ENCODE measurements around the gene KDM3B. TPM values are rescaled to one million over a fixed set of nuclear protein-coding genes. Genes with fewer than 3 reads are reported as not detected.

The KDM3B gene
- total RNA-seq, 4 donors from 2014 or later: 62.7 to 65.3 (median 62.9) TPM

GRCh38 chr5:138439477-138440158 lies 87.1 kb downstream of the KDM3B start:
- H3K27ac ChIP-seq: peak overlapping the region in 1 of 4 donors; percentile 63
- H3K4me1 ChIP-seq: peaks cover 0 to 21% (median 8%) of the 10 kb centered on the region in 4 donors
- peak overlapping the region; percentile 10 to 57 (median 36) for H3K4me3 ChIP-seq
- no peak for DNase-seq (ENCODE audit: low spot score in 2 of 2)
- WGBS, 2 donors: 38 to 40% methylated on average over 16 to 19 of the region's 20 CpGs
- H3K36me3 ChIP-seq: peaks cover 0 to 25% (median 0%) of the 10 kb centered on the region in 3 donors
- no peaks in the 10 kb centered on the region for H3K9me3 ChIP-seq
- TF ChIP-seq EP300 (IDR thresholded peaks at IDR 0.05): no peak
- TF ChIP-seq POLR2A (IDR thresholded peaks at IDR 0.05): no peak
- no peak for TF ChIP-seq CTCF (IDR thresholded peaks at IDR 0.05)
- no peaks in the 10 kb centered on the region for H3K27me3 ChIP-seq

- Histone ChIP-seq H3K4me3 (no peak overlapping the region), H3K27ac (no peak overlapping the region), H3K4me1 (peaks cover 0 to 21% (median 8%) of the 10 kb centered on the region in 4 donors), H3K27me3 (no peaks in the 10 kb centered on the region), H3K9me3 (no peaks in the 10 kb centered on the region), H3K36me3 (peaks cover 0 to 17% (median 0%) of the 10 kb centered on the region in 3 donors)
- WGBS, 2 donors: 72 to 85% methylated on average over 17 of the region's 17 CpGs
- TF ChIP-seq CTCF (IDR thresholded peaks at IDR 0.05) (no peak), EP300 (IDR thresholded peaks at IDR 0.05) (no peak), POLR2A (IDR thresholded peaks at IDR 0.05) (no peak)
- no peak for DNase-seq (ENCODE audit: low spot score in 2 of 2)
Measured at GRCh38 chr5:138440159-138441073, 87.9 kb downstream of the KDM3B start.

GRCh38 chr5:138441221-138441620 lies 88.7 kb downstream of the KDM3B start:
- Histone ChIP-seq H3K9me3 (no peaks in the 10 kb centered on the region), H3K36me3 (peaks cover 0 to 9% (median 0%) of the 10 kb centered on the region in 3 donors), H3K4me3 (no peak overlapping the region), H3K27me3 (no peaks in the 10 kb centered on the region), H3K4me1 (peaks cover 0 to 21% (median 8%) of the 10 kb centered on the region in 4 donors), H3K27ac (no peak overlapping the region)
- no peak for DNase-seq (ENCODE audit: low spot score in 2 of 2)
- TF ChIP-seq CTCF (IDR thresholded peaks at IDR 0.05) (no peak), POLR2A (IDR thresholded peaks at IDR 0.05) (no peak), EP300 (IDR thresholded peaks at IDR 0.05) (no peak)
- 94 to 98% methylated on average over 7 to 8 of the region's 9 CpGs for WGBS, 2 donors

GRCh38 chr5:138444078-138444773 lies 91.7 kb downstream of the KDM3B start:
- TF ChIP-seq CTCF (IDR thresholded peaks at IDR 0.05) (no peak), POLR2A (IDR thresholded peaks at IDR 0.05) (no peak), EP300 (IDR thresholded peaks at IDR 0.05) (no peak)
- WGBS, 2 donors: 82 to 91% methylated on average over 13 of the region's 13 CpGs
- Histone ChIP-seq H3K4me3 (no peak overlapping the region), H3K27me3 (no peaks in the 10 kb centered on the region), H3K4me1 (peaks cover 0 to 8% (median 4%) of the 10 kb centered on the region in 4 donors), H3K27ac (no peak overlapping the region), H3K9me3 (no peaks in the 10 kb centered on the region), H3K36me3 (no peaks in the 10 kb centered on the region)
- DNase-seq (ENCODE audit: low spot score in 2 of 2): no peak

Measured in tibial nerve (tissue), 4 donors.